ENCODE results near the gene BRICD5. TPM values are rescaled to one million over a fixed set of nuclear protein-coding genes. Genes with fewer than 3 reads are reported as not detected.

Gene BRICD5
- total and polyA plus RNA-seq, 7 donors = 0.86 to 5.3 (median 3.0) TPM

- H3K4me1 ChIP-seq = peaks cover 8% of the 10 kb centered on the region
- no peak overlapping the region for H3K27ac ChIP-seq
- ATAC-seq = no peak
- H3K36me3 ChIP-seq (ENCODE audit: insufficient read depth in 1 of 2, low read depth in 1 of 2) = no peaks in the 10 kb centered on the region
- DNase-seq = no peak
- intact Hi-C loops (cut with DNase I) = no loop called here
- WGBS, 3 donors = 67 to 76% (median 70%) methylated on average over 4 of the region's 4 CpGs
- H3K27me3 ChIP-seq (ENCODE audit: insufficient read depth in 3 of 3, low read length in 2 of 3) = peaks cover 0 to 42% (median 20%) of the 10 kb centered on the region in 3 donors
- H3K9me3 ChIP-seq = no peaks in the 10 kb centered on the region
- no peak for TF ChIP-seq CTCF (IDR thresholded peaks at IDR 0.05)
- H3K4me3 ChIP-seq = no peak overlapping the region
These were observed 12.4 kb downstream of the BRICD5 start for GRCh38 chr16:2198283-2198682.

DNA sequence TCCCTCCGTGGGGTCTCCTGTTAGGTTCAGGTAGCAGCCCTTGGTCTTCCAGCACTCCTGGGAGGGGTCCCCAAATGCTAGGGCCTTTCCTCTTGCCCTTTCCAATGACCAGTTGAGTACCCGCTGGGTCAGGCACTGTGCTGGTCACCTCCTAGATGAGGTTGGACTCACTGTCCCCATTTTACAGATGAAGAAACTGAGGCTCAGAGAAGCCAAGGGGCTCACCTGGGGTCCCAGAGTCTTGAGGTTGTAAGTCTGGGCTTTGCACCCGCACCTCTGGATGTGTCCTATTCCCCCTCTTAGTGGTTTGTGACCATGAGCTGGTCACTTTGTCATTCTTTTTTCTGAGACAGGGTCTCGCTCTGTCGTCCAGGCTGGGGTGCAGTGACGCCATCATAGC lies 12.9 kb downstream of the BRICD5 start:
- DNase-seq = no peak
- no peak for TF ChIP-seq CTCF (IDR thresholded peaks at IDR 0.05)
- H3K27me3 ChIP-seq (ENCODE audit: insufficient read depth in 3 of 3, low read length in 2 of 3) = peaks cover 0 to 42% (median 20%) of the 10 kb centered on the region in 3 donors
- H3K9me3 ChIP-seq = no peaks in the 10 kb centered on the region
- intact Hi-C loops (cut with DNase I) = no loop called here
- H3K4me1 ChIP-seq = peaks cover 8% of the 10 kb centered on the region
- no peak for ATAC-seq
- H3K4me3 ChIP-seq = no peak overlapping the region
- H3K27ac ChIP-seq = no peak overlapping the region
- no peaks in the 10 kb centered on the region for H3K36me3 ChIP-seq (ENCODE audit: insufficient read depth in 1 of 2, low read depth in 1 of 2)
- 83 to 87% (median 84%) methylated on average over 6 of the region's 6 CpGs for WGBS, 3 donors

- WGBS, 3 donors = 30 to 39% (median 31%) methylated on average over 26 to 32 of the region's 32 CpGs
- peaks cover 0 to 42% (median 20%) of the 10 kb centered on the region in 3 donors for H3K27me3 ChIP-seq (ENCODE audit: insufficient read depth in 3 of 3, low read length in 2 of 3)
- no peaks in the 10 kb centered on the region for H3K36me3 ChIP-seq (ENCODE audit: insufficient read depth in 1 of 2, low read depth in 1 of 2)
- DNase-seq (no peak), ATAC-seq (no peak)
- H3K27ac ChIP-seq = no peak overlapping the region
- intact Hi-C loops (cut with DNase I) = no loop called here
- H3K9me3 ChIP-seq = no peaks in the 10 kb centered on the region
- TF ChIP-seq CTCF (IDR thresholded peaks at IDR 0.05) = no peak
- peak overlapping the region; percentile 47 for H3K4me3 ChIP-seq
- H3K4me1 ChIP-seq = peaks cover 8% of the 10 kb centered on the region
These were observed 13.6 kb downstream of the BRICD5 start for GRCh38 chr16:2196981-2197511.

GRCh38 chr16:2196162-2196980 lies 14.3 kb downstream of the BRICD5 start, which contains the start of gene CASKIN1:
Gene CASKIN1, minus strand, starts transcription at chr16:2196605. Its CDS starts 173 bp downstream, at chr16:2196432.
- intact Hi-C loops (cut with DNase I) = no loop called here
- H3K9me3 ChIP-seq = no peaks in the 10 kb centered on the region
- H3K27ac ChIP-seq = no peak within 1 kb of the TSS
- peak within 1 kb of the TSS; percentile 55 for H3K4me3 ChIP-seq
- DNase-seq (no peak), ATAC-seq (no peak)
- no peak for TF ChIP-seq CTCF (IDR thresholded peaks at IDR 0.05)
- H3K4me1 ChIP-seq = peaks cover 8% of the 10 kb centered on the region
- H3K27me3 ChIP-seq (ENCODE audit: insufficient read depth in 3 of 3, low read length in 2 of 3) = peaks cover 0 to 42% (median 20%) of the 10 kb centered on the region in 3 donors
- H3K36me3 ChIP-seq (ENCODE audit: insufficient read depth in 1 of 2, low read depth in 1 of 2) = no peaks in the 10 kb centered on the region
- WGBS, 3 donors = 1 to 2% (median 2%) methylated on average over 23 to 104 of the region's 129 CpGs

Measured in psoas muscle (tissue), 8 donors.